Measurements from ENCODE around the gene ACTR1B.

The ACTR1B gene

GRCh38 chr2:97706708-97707345 lies 43.0 kb upstream of the ACTR1B start:
- Histone ChIP-seq H3K4me3 (ENCODE audit: insufficient read depth, low read length, poor library complexity, severe bottlenecking) (no peak overlapping the region), H3K4me2 (ENCODE audit: low read depth, low read length, poor library complexity, severe bottlenecking) (no peak overlapping the region), H3K9ac (ENCODE audit: low read length) (no peak overlapping the region), H3K27me3 (ENCODE audit: low read length) (no peaks in the 10 kb centered on the region), H3K9me3 (ENCODE audit: insufficient read depth, low read length) (no peaks in the 10 kb centered on the region), H3F3A (ENCODE audit: insufficient read depth) (no peaks in the 10 kb centered on the region), H3K79me2 (ENCODE audit: insufficient read depth, low read length) (no peaks in the 10 kb centered on the region), H3K36me3 (ENCODE audit: low read length) (no peaks in the 10 kb centered on the region), H2AFZ (ENCODE audit: low read depth, low read length, severe bottlenecking) (no peak overlapping the region), H3K27ac (ENCODE audit: low read depth, low read length) (no peak overlapping the region), H3K9me2 (replicated peaks; ENCODE audit: insufficient read depth, low read length) (no peaks in the 10 kb centered on the region), H4K20me1 (ENCODE audit: low read depth, low read length) (no peaks in the 10 kb centered on the region)
- TF ChIP-seq CTCF (IDR thresholded peaks at IDR 0.05; ENCODE audit: insufficient read depth, low read length, poor library complexity, severe bottlenecking): no peak
- TF ChIP-seq EZH2phosphoT487 (conservative IDR thresholded peaks at IDR 0.05; ENCODE audit: low read length): no peak

- no peaks in the 10 kb centered on the region for H4K20me1 ChIP-seq (ENCODE audit: low read depth, low read length)
Measured at GRCh38 chr2:97706112-97706511, 42.3 kb upstream of the ACTR1B start.

GRCh38 chr2:97704989-97705388 lies 41.1 kb upstream of the ACTR1B start:
- no peak for TF ChIP-seq EZH2phosphoT487 (conservative IDR thresholded peaks at IDR 0.05; ENCODE audit: low read length)
- no peak for TF ChIP-seq CTCF (IDR thresholded peaks at IDR 0.05; ENCODE audit: insufficient read depth, low read length, poor library complexity, severe bottlenecking)
- H3K27me3 ChIP-seq (ENCODE audit: low read length): no peaks in the 10 kb centered on the region
- no peak overlapping the region for H3K4me3 ChIP-seq (ENCODE audit: insufficient read depth, low read length, poor library complexity, severe bottlenecking)
- H2AFZ ChIP-seq (ENCODE audit: low read depth, low read length, severe bottlenecking): no peak overlapping the region
- no peak overlapping the region for H3K9ac ChIP-seq (ENCODE audit: low read length)
- no peaks in the 10 kb centered on the region for H3K9me3 ChIP-seq (ENCODE audit: insufficient read depth, low read length)
- H3K27ac ChIP-seq (ENCODE audit: low read depth, low read length): no peak overlapping the region
- no peaks in the 10 kb centered on the region for H3K9me2 ChIP-seq (replicated peaks; ENCODE audit: insufficient read depth, low read length)
- H3F3A ChIP-seq (ENCODE audit: insufficient read depth): no peaks in the 10 kb centered on the region
- H3K36me3 ChIP-seq (ENCODE audit: low read length): no peaks in the 10 kb centered on the region
- no peak overlapping the region for H3K4me2 ChIP-seq (ENCODE audit: low read depth, low read length, poor library complexity, severe bottlenecking)
- no peaks in the 10 kb centered on the region for H4K20me1 ChIP-seq (ENCODE audit: low read depth, low read length)
- no peaks in the 10 kb centered on the region for H3K79me2 ChIP-seq (ENCODE audit: insufficient read depth, low read length)

More at GRCh38 chr2:97706112-97706511, 42.3 kb upstream of the ACTR1B start:
- no peak overlapping the region for H3K4me3 ChIP-seq (ENCODE audit: insufficient read depth, low read length, poor library complexity, severe bottlenecking)
- no peaks in the 10 kb centered on the region for H3K9me3 ChIP-seq (ENCODE audit: insufficient read depth, low read length)
- H3K79me2 ChIP-seq (ENCODE audit: insufficient read depth, low read length): no peaks in the 10 kb centered on the region
- H3K27ac ChIP-seq (ENCODE audit: low read depth, low read length): no peak overlapping the region
- no peak overlapping the region for H3K9ac ChIP-seq (ENCODE audit: low read length)
- no peaks in the 10 kb centered on the region for H3K36me3 ChIP-seq (ENCODE audit: low read length)
- H3K4me2 ChIP-seq (ENCODE audit: low read depth, low read length, poor library complexity, severe bottlenecking): no peak overlapping the region
- no peak for TF ChIP-seq EZH2phosphoT487 (conservative IDR thresholded peaks at IDR 0.05; ENCODE audit: low read length)
- no peak for TF ChIP-seq CTCF (IDR thresholded peaks at IDR 0.05; ENCODE audit: insufficient read depth, low read length, poor library complexity, severe bottlenecking)
- H3K9me2 ChIP-seq (replicated peaks; ENCODE audit: insufficient read depth, low read length): no peaks in the 10 kb centered on the region
- no peak overlapping the region for H2AFZ ChIP-seq (ENCODE audit: low read depth, low read length, severe bottlenecking)
- H3F3A ChIP-seq (ENCODE audit: insufficient read depth): no peaks in the 10 kb centered on the region
- H3K27me3 ChIP-seq (ENCODE audit: low read length): no peaks in the 10 kb centered on the region

Data from SU-DHL-6 (cell line).